Osteoblast (primary cell): ENCODE data around the gene VGLL1. TPM values are rescaled to one million over a fixed set of nuclear protein-coding genes. Genes with fewer than 3 reads are reported as not detected.

Experiments
- DNase-seq: peaks from one replicate; pipeline ENCODE4 v3.0.0; 2011; ENCODE audit warnings: low spot score, mixed read lengths; ENCODE audit not compliant: insufficient read length; ENCODE audit errors: missing footprints
- H2AFZ ChIP-seq: 2 replicates; pipeline ENCODE4 v1.6.0; 2011; ENCODE audit warnings: mild to moderate bottlenecking, low read length
- H3K27ac ChIP-seq: 2 replicates; pipeline ENCODE4 v1.5.1; 2011; ENCODE audit warnings: mild to moderate bottlenecking, low read depth, low read length, moderate library complexity
- H3K27me3 ChIP-seq: 2 replicates; pipeline ENCODE4 v1.6.0; 2012; ENCODE audit warnings: mild to moderate bottlenecking, control low read depth, inconsistent platforms, low read length, moderate library complexity; ENCODE audit not compliant: insufficient read depth
- H3K36me3 ChIP-seq: 2 replicates; pipeline ENCODE4 v1.5.1; 2011; ENCODE audit warnings: mild to moderate bottlenecking, low read length, control low read depth, moderate library complexity; ENCODE audit not compliant: insufficient read depth
- H3K4me1 ChIP-seq: 2 replicates; pipeline ENCODE4 v1.5.1; 2011; ENCODE audit warnings: mild to moderate bottlenecking, low read length, control low read depth, moderate library complexity; ENCODE audit not compliant: insufficient read depth
- H3K4me2 ChIP-seq: 2 replicates; pipeline ENCODE4 v1.6.0; 2011; ENCODE audit warnings: mild to moderate bottlenecking, low read length; ENCODE audit not compliant: insufficient read depth
- H3K4me3 ChIP-seq: fragments of 200-600 bp; sonication (generic); 3 replicates; pipeline ENCODE4 v1.5.1; 2012; ENCODE audit warnings: mild to moderate bottlenecking, low read length, inconsistent platforms; ENCODE audit not compliant: insufficient read depth
- H3K79me2 ChIP-seq: 2 replicates; pipeline ENCODE4 v1.6.0; 2012; ENCODE audit warnings: mild to moderate bottlenecking, low read length, control low read depth, inconsistent platforms; ENCODE audit not compliant: insufficient read depth
- H3K9me3 ChIP-seq: 2 replicates; pipeline ENCODE4 v1.5.1; 2011; ENCODE audit warnings: low read depth, low read length, control low read depth
- H4K20me1 ChIP-seq: 2 replicates; pipeline ENCODE4 v1.6.0; 2012; ENCODE audit warnings: mild to moderate bottlenecking, low read length, control low read depth; ENCODE audit not compliant: insufficient read depth
- total RNA-seq: library from RNA; depleted of rRNA; stranded (reverse); fragments of >200 nt; gene quantifications from 2 replicates; pipeline ENCODE4 v1.2.3, GENCODE V29; 2012
- TF ChIP-seq, protein P1 (sequence below): IDR thresholded peaks from 2 replicates; pipeline ENCODE4 v1.5.1; 2011; ENCODE audit warnings: mild to moderate bottlenecking, low read depth, low read length, moderate library complexity; ENCODE audit errors: extremely low read depth

VGLL1 gene
- total RNA-seq, 1 donor, result not detected

DNA sequence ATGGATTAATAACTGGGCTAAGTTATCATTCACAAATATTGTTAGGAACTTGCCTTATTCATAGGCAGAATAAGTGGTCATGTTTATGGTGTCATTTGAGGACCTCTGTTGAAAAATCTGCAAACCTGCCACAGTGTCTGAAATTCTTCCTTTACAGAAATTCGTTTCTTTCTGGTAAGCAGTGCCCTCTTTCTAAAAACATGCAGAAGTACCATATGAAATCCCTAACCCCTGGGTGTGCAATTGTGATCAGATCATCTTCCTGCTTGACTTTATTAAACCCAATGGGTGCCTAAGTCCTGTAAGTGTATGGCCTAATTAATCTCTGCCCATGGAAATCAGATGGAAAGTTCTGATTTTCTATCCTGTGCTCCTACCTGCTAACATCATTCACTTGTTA is 39.0 kb upstream of the VGLL1 start:
- Histone ChIP-seq H3K27ac (no peak overlapping the region), H2AFZ (no peak overlapping the region), H3K36me3 (no peaks in the 10 kb centered on the region), H4K20me1 (peaks cover under 1% of the 10 kb centered on the region), H3K4me3 (no peak overlapping the region), H3K9me3 (no peaks in the 10 kb centered on the region), H3K4me2 (no peak overlapping the region), H3K79me2 (peaks cover 5% of the 10 kb centered on the region), H3K4me1 (no peaks in the 10 kb centered on the region), H3K27me3 (peaks cover 13% of the 10 kb centered on the region)
- no peak for DNase-seq
- TF ChIP-seq, protein P1, sequence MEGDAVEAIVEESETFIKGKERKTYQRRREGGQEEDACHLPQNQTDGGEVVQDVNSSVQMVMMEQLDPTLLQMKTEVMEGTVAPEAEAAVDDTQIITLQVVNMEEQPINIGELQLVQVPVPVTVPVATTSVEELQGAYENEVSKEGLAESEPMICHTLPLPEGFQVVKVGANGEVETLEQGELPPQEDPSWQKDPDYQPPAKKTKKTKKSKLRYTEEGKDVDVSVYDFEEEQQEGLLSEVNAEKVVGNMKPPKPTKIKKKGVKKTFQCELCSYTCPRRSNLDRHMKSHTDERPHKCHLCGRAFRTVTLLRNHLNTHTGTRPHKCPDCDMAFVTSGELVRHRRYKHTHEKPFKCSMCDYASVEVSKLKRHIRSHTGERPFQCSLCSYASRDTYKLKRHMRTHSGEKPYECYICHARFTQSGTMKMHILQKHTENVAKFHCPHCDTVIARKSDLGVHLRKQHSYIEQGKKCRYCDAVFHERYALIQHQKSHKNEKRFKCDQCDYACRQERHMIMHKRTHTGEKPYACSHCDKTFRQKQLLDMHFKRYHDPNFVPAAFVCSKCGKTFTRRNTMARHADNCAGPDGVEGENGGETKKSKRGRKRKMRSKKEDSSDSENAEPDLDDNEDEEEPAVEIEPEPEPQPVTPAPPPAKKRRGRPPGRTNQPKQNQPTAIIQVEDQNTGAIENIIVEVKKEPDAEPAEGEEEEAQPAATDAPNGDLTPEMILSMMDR, result no peak

DNA sequence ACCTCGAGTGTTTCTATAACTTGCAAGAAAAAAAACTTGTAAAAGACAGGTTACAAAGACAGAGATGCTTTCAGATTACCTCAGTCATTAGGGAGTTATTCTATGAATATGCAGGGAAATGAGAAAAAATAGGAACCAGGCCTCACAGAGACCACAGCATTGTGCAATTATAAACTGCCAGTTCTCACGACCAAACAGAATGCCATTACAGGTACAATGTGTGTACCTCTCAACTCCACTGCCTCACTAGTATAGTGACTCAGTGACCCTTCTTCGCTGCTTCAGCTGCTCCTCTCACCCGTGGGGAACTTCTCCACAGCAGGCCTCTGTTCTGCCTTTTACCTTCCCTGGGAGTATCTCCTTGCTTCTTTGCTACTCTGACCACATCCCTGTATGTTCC is 37.0 kb upstream of the VGLL1 start:
- no peak overlapping the region for H3K4me3 ChIP-seq
- H3K27me3 ChIP-seq, result peaks cover 9% of the 10 kb centered on the region
- peaks cover 6% of the 10 kb centered on the region for H4K20me1 ChIP-seq
- TF ChIP-seq, protein P1, result no peak
- H3K4me2 ChIP-seq, result no peak overlapping the region
- H3K9me3 ChIP-seq, result no peaks in the 10 kb centered on the region
- peaks cover 5% of the 10 kb centered on the region for H3K4me1 ChIP-seq
- no peak for DNase-seq
- no peak overlapping the region for H2AFZ ChIP-seq
- no peak overlapping the region for H3K27ac ChIP-seq
- peaks cover 21% of the 10 kb centered on the region for H3K79me2 ChIP-seq
- no peaks in the 10 kb centered on the region for H3K36me3 ChIP-seq

DNA sequence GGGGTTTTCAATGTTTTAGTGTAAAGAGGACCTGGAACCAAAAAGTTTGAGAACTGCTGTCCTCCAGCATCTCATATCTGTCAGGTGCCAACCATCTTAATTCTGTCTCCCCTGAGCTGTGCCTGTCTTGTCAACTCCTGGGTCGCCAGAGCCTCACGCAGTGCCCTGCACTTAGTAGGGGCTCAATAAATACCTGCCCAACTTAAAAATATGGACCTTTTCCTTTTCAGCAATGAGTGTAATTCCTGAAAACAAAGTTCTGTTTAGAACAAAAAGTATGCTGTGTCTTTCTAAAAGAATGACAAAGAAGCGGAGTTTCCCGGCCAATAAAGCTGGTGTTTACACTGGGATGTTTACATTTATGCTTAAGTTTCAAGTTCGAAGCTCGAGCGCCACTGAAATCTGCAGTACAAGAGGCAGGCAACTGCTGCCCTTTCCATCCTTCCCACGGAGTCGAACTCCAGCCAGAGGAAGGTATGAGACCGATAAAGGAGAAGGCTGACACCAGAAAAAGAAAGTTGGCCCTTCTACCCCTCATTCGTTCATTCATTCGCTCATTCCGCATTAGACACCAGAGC is 35.7 kb upstream of the VGLL1 start:
- Histone ChIP-seq H3K27ac (peak overlapping the region; percentile 89), H3K4me2 (peak overlapping the region; percentile 87), H3K27me3 (peaks cover 9% of the 10 kb centered on the region), H3K9me3 (no peaks in the 10 kb centered on the region), H3K4me3 (peak overlapping the region; percentile 79), H3K79me2 (peaks cover 21% of the 10 kb centered on the region), H3K36me3 (no peaks in the 10 kb centered on the region), H2AFZ (peak overlapping the region; percentile 95), H4K20me1 (peaks cover 6% of the 10 kb centered on the region), H3K4me1 (peaks cover 5% of the 10 kb centered on the region)
- TF ChIP-seq, protein P1, result no peak
- DNase-seq, result peak; percentile 61

DNA sequence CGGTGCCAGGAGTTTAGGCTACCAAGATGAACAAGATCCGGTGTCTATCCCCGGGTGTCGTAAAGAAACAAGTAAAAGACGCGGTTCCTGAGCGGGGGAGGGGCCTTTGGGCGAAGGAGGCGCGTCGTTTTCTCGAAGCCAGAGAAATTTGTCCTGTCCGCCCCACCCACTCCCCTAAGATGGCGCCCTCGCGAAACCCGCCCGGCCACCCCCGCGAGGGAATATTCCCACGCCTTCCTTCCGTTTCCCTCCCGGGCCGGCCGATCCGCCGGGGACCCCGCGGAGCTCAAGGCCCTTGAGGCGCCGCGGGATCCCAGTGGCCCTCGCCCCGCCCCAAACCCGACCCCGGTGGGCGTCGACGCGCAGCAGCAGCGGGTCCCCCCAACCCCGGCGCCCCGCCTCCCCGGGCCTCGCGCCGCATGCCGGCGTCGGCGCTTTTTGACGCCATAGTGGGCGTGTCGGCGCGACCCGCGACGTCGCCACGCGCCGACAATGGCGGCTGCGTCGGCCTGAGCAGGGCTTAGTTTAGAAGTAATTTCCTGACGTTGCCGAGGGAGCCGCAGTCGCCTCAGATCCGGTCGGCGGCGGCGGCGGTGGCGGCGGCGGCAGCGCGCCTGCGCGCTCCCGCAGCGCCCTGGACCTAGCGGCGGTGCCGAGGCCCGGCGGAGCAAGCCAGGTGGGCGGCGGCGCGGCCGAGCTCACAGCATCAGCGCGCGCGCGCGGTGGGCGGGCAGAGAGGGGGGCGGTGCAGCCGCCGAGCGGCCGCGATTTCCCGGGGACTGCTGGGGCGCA is 35.1 kb upstream of the VGLL1 start:
- peaks cover 5% of the 10 kb centered on the region for H3K4me1 ChIP-seq
- TF ChIP-seq, protein P1, result no peak
- H3K4me3 ChIP-seq, result peak overlapping the region; percentile 79
- H3K9me3 ChIP-seq, result no peaks in the 10 kb centered on the region
- peaks cover 6% of the 10 kb centered on the region for H3K27me3 ChIP-seq
- H3K36me3 ChIP-seq, result no peaks in the 10 kb centered on the region
- peak overlapping the region; percentile 95 for H2AFZ ChIP-seq
- DNase-seq, result peak; percentile 92
- peaks cover 21% of the 10 kb centered on the region for H3K79me2 ChIP-seq
- peaks cover 6% of the 10 kb centered on the region for H4K20me1 ChIP-seq
- peak overlapping the region; percentile 89 for H3K27ac ChIP-seq
- peak overlapping the region; percentile 87 for H3K4me2 ChIP-seq
